H9 (cell line): ENCODE results near the gene SCAF11. TPM values are rescaled to one million over a fixed set of nuclear protein-coding genes. Genes with fewer than 3 reads are reported as not detected.

ENCODE experiments used
- DNase-seq: peaks from one replicate; pipeline ENCODE4 v3.0.0-alpha.2; 2017
- H2AFZ ChIP-seq: one replicate; pipeline ENCODE4 v1.6.1; 2013; ENCODE audit warnings: mild to moderate bottlenecking, low read length, control low read depth, moderate library complexity
- H2AK5ac ChIP-seq: 2 replicates; pipeline ENCODE4 v1.6.1; 2013; ENCODE audit warnings: low read length, control low read depth, mixed read lengths; ENCODE audit not compliant: insufficient read length
- H2BK120ac ChIP-seq: one replicate; pipeline ENCODE4 v1.6.1; 2013; ENCODE audit warnings: low read depth, mild to moderate bottlenecking, low read length, control low read depth, inconsistent platforms; ENCODE audit not compliant: poor library complexity, severe bottlenecking
- H2BK12ac ChIP-seq: 2 replicates; pipeline ENCODE4 v1.6.1; 2013; ENCODE audit warnings: low read length, control low read depth, mixed read lengths, low read depth; ENCODE audit not compliant: insufficient read length
- H2BK15ac ChIP-seq: 2 replicates; pipeline ENCODE4 v1.6.1; 2013; ENCODE audit warnings: low read depth, low read length, control low read depth
- H2BK20ac ChIP-seq: one replicate; pipeline ENCODE4 v1.6.1; 2013; ENCODE audit warnings: low read depth, mild to moderate bottlenecking, low read length, control low read depth, inconsistent platforms; ENCODE audit not compliant: poor library complexity, severe bottlenecking
- H2BK5ac ChIP-seq: 2 replicates; pipeline ENCODE4 v1.6.1; 2013; ENCODE audit warnings: low read length, control low read depth, mixed read lengths; ENCODE audit not compliant: insufficient read length
- H3K14ac ChIP-seq: 2 replicates; pipeline ENCODE4 v1.6.1; 2013; ENCODE audit warnings: low read length, control low read depth; ENCODE audit not compliant: insufficient read depth
- H3K18ac ChIP-seq: 2 replicates; pipeline ENCODE4 v1.6.1; 2013; ENCODE audit warnings: low read depth, mild to moderate bottlenecking, mixed read lengths, low read length, control low read depth; ENCODE audit not compliant: insufficient read length
- H3K23ac ChIP-seq: 2 replicates; pipeline ENCODE4 v1.6.1; 2013; ENCODE audit warnings: low read length, control low read depth, mixed read lengths, low read depth; ENCODE audit not compliant: insufficient read length
- H3K23me2 ChIP-seq: 2 replicates; pipeline ENCODE4 v1.6.1; 2013; ENCODE audit warnings: low read depth, mild to moderate bottlenecking, mixed read lengths, low read length, control low read depth; ENCODE audit not compliant: insufficient read length, poor library complexity, severe bottlenecking
- H3K27ac ChIP-seq: 2 replicates; pipeline ENCODE4 v1.5.1; 2013; ENCODE audit warnings: low read length, control low read depth, mixed read lengths, low read depth; ENCODE audit not compliant: insufficient read length
- H3K27me3 ChIP-seq: 2 replicates; pipeline ENCODE4 v1.6.1; 2013; ENCODE audit warnings: low read length, control low read depth, inconsistent platforms; ENCODE audit not compliant: insufficient read depth
- H3K4ac ChIP-seq: 2 replicates; pipeline ENCODE4 v1.6.1; 2013; ENCODE audit warnings: low read depth, mild to moderate bottlenecking, control low read depth, inconsistent platforms, low read length, moderate library complexity
- H3K4me1 ChIP-seq: 2 replicates; pipeline ENCODE4 v1.6.1; 2013; ENCODE audit warnings: low read length, control low read depth, inconsistent platforms; ENCODE audit not compliant: insufficient read depth
- H3K4me2 ChIP-seq: 2 replicates; pipeline ENCODE4 v1.6.1; 2013; ENCODE audit warnings: low read length, control low read depth, mixed read lengths; ENCODE audit not compliant: insufficient read length, insufficient read depth
- H3K56ac ChIP-seq: 2 replicates; pipeline ENCODE4 v1.6.1; 2013; ENCODE audit warnings: low read depth, mild to moderate bottlenecking, mixed read lengths, low read length, control low read depth; ENCODE audit not compliant: insufficient read length
- H3K79me1 ChIP-seq: 2 replicates; pipeline ENCODE4 v1.6.1; 2013; ENCODE audit warnings: low read depth, mild to moderate bottlenecking, moderate library complexity, low read length, control low read depth, inconsistent platforms; ENCODE audit not compliant: insufficient read depth, poor library complexity, severe bottlenecking
- H3K79me2 ChIP-seq: 2 replicates; pipeline ENCODE4 v1.6.1; 2013; ENCODE audit warnings: low read length, control low read depth, inconsistent platforms; ENCODE audit not compliant: insufficient read depth
- H3K9ac ChIP-seq: 2 replicates; pipeline ENCODE4 v1.6.1; 2013; ENCODE audit warnings: low read length, control low read depth, mixed read lengths; ENCODE audit not compliant: insufficient read length; ENCODE audit errors: extremely low read depth
- H3K9me3 ChIP-seq: one replicate; pipeline ENCODE4 v1.6.1; 2013; ENCODE audit warnings: low read depth, low read length, inconsistent platforms; ENCODE audit not compliant: control insufficient read depth
- H3T11ph ChIP-seq: one replicate; pipeline ENCODE4 v1.6.1; 2013; ENCODE audit warnings: mild to moderate bottlenecking, low read length, control low read depth, inconsistent platforms
- H4K20me1 ChIP-seq: one replicate; pipeline ENCODE4 v1.6.1; 2013; ENCODE audit not compliant: control insufficient read depth, insufficient read length, insufficient read depth
- H4K5ac ChIP-seq: 2 replicates; pipeline ENCODE4 v1.6.1; 2013; ENCODE audit warnings: low read depth, mild to moderate bottlenecking, mixed read lengths, low read length, control low read depth; ENCODE audit not compliant: insufficient read length
- H4K8ac ChIP-seq: replicated peaks from 2 replicates; pipeline ENCODE4 v1.6.1; 2013; ENCODE audit warnings: low read length, control low read depth, mixed read lengths, low read depth; ENCODE audit not compliant: insufficient read length
- H4K91ac ChIP-seq: 2 replicates; pipeline ENCODE4 v1.6.1; 2013; ENCODE audit warnings: low read depth, mild to moderate bottlenecking, moderate library complexity, mixed read lengths, low read length, control low read depth; ENCODE audit not compliant: insufficient read length
- H3K27ac Mint-ChIP-seq, 3 experiments: 2 replicates in 2 of 3; 3 replicates in 1 of 3; pipeline ENCODE4 v1.8.0; 2020 to 2021; ENCODE audit warnings: mixed read lengths in 3 of 3, mild to moderate bottlenecking in 1 of 3, moderate library complexity in 1 of 3
- H3K27me3 Mint-ChIP-seq: 2 replicates; pipeline ENCODE4 v1.8.0; 2021; ENCODE audit warnings: low read depth, mild to moderate bottlenecking, moderate library complexity, mixed read lengths
- H3K36me3 Mint-ChIP-seq, 3 experiments: 2 replicates in 2 of 3; 3 replicates in 1 of 3; pipeline ENCODE4 v1.8.0; 2020 to 2021; ENCODE audit warnings: low read depth in 3 of 3, mixed read lengths in 3 of 3; ENCODE audit not compliant: insufficient read depth in 1 of 3
- H3K4me1 Mint-ChIP-seq, 2 experiments: 2 replicates each; pipeline ENCODE4 v1.8.0; 2020; ENCODE audit warnings: mixed read lengths in 2 of 2
- H3K4me3 Mint-ChIP-seq, 2 experiments: 2 replicates in 1 of 2; 3 replicates in 1 of 2; pipeline ENCODE4 v1.8.0; 2020 to 2021; ENCODE audit warnings: mild to moderate bottlenecking in 2 of 2, mixed read lengths in 2 of 2, moderate library complexity in 1 of 2
- H3K9me3 Mint-ChIP-seq, 2 experiments: 2 replicates in 1 of 2; 3 replicates in 1 of 2; pipeline ENCODE4 v1.8.0; 2020; ENCODE audit warnings: mild to moderate bottlenecking in 2 of 2, mixed read lengths in 2 of 2, moderate library complexity in 1 of 2
- WGBS: extraction: QIAGEN DNeasy Blood & Tissue Kit; methylation state at CpG from one replicate; pipeline ENCODE4 v1.1.7; 2013; ENCODE audit warnings: missing lambda C conversion rate, low lambda C conversion rate, mixed read lengths; ENCODE audit not compliant: insufficient read length; ENCODE audit errors: extremely low coverage; 5-methylcytosine and 5-hydroxymethylcytosine counted together
- total RNA-seq: library from RNA; stranded (reverse); gene quantifications from 2 replicates; pipeline ENCODE4 v1.2.1, GENCODE V29; 2021
- TF ChIP-seq, protein P1 (sequence below): fragments of 200-600 bp; sonication (generic); conservative IDR thresholded peaks from 3 replicates; pipeline ENCODE4 v1.8.0; 2021; ENCODE audit warnings: antibody characterized with exemption, mild to moderate bottlenecking

Gene SCAF11
- total RNA-seq, 1 experiment from 2014 or later, result 90.8 TPM

DNA sequence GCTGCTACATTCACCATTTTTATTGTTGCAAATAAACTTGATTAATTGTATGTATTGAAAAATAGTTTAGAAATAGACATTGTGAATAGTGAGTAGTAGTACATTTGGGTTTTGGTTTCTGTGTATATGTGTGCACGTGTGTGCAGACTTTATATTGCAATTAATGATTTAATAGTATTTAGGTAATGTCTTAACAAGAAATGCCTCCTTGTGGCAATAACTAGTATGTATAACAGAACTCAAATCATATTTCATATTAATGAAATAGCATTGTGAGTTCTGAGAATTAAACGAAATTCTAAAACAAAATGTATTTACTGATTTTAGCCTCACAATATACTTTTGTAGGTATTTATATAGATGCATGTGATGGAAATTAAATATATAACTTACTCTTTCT, 100.1 kb downstream of the SCAF11 start:
- H2AK5ac ChIP-seq, result no peak overlapping the region
- H3K9me3 ChIP-seq, result no peaks in the 10 kb centered on the region
- no peak overlapping the region for H2BK120ac ChIP-seq
- Mint-ChIP-seq H3K36me3 (peaks cover 23 to 40% (median 36%) of the 10 kb centered on the region in 3 experiments), H3K27ac (no peak overlapping the region), H3K4me3 (no peak overlapping the region), H3K27me3 (no peaks in the 10 kb centered on the region), H3K4me1 (peaks cover 12 to 21% of the 10 kb centered on the region in 2 experiments), H3K9me3 (peaks cover 4 to 11% of the 10 kb centered on the region in 2 experiments; a peak in 3 of 5 replicates)
- H3K4me1 ChIP-seq, result no peaks in the 10 kb centered on the region; the same call in 1 of the 2 replicates
- WGBS, result no CpG with 5 or more reads among the region's 2 CpGs
- H3K4ac ChIP-seq, result no peak overlapping the region
- no peak for DNase-seq
- H2AFZ ChIP-seq, result no peak overlapping the region
- no peak overlapping the region for H3K27ac ChIP-seq
- H3K23me2 ChIP-seq, result no peaks in the 10 kb centered on the region
- H3T11ph ChIP-seq, result no peak overlapping the region
- no peak overlapping the region for H2BK15ac ChIP-seq
- H3K56ac ChIP-seq, result no peak overlapping the region
- H4K91ac ChIP-seq, result no peak overlapping the region
- TF ChIP-seq, protein P1, sequence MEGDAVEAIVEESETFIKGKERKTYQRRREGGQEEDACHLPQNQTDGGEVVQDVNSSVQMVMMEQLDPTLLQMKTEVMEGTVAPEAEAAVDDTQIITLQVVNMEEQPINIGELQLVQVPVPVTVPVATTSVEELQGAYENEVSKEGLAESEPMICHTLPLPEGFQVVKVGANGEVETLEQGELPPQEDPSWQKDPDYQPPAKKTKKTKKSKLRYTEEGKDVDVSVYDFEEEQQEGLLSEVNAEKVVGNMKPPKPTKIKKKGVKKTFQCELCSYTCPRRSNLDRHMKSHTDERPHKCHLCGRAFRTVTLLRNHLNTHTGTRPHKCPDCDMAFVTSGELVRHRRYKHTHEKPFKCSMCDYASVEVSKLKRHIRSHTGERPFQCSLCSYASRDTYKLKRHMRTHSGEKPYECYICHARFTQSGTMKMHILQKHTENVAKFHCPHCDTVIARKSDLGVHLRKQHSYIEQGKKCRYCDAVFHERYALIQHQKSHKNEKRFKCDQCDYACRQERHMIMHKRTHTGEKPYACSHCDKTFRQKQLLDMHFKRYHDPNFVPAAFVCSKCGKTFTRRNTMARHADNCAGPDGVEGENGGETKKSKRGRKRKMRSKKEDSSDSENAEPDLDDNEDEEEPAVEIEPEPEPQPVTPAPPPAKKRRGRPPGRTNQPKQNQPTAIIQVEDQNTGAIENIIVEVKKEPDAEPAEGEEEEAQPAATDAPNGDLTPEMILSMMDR, result no peak
- no peaks in the 10 kb centered on the region for H3K79me1 ChIP-seq
- H3K4me2 ChIP-seq, result no peak overlapping the region
- H4K8ac ChIP-seq, result no peak overlapping the region
- H3K23ac ChIP-seq, result no peak overlapping the region
- no peak overlapping the region for H3K9ac ChIP-seq
- H2BK20ac ChIP-seq, result no peak overlapping the region
- H2BK12ac ChIP-seq, result no peak overlapping the region
- no peak overlapping the region for H2BK5ac ChIP-seq
- H4K20me1 ChIP-seq, result no peaks in the 10 kb centered on the region
- H3K27me3 ChIP-seq, result no peaks in the 10 kb centered on the region
- no peak overlapping the region for H4K5ac ChIP-seq
- H3K79me2 ChIP-seq, result no peaks in the 10 kb centered on the region
- H3K18ac ChIP-seq, result no peak overlapping the region
- no peak overlapping the region for H3K14ac ChIP-seq
